Thyroid gland (tissue), 4 donors: ENCODE results near the gene USO1.

Experiments
- CTCF ChIP-seq, 6 experiments: fragments of 200-600 bp in 3 of 6; fragments of 450-650 bp in 3 of 6; sonication (generic) in 3 of 6; IDR thresholded peaks; one replicate each; pipeline ENCODE4 v1.5.1; 2016 to 2019; ENCODE audit warnings: antibody characterized with exemption in 6 of 6, mild to moderate bottlenecking in 2 of 6, inconsistent platforms in 1 of 6, moderate library complexity in 1 of 6
- POLR2A ChIP-seq, 2 donors: fragments of 450-650 bp; IDR thresholded peaks; one replicate each; pipeline ENCODE4 v1.6.1; 2017; ENCODE audit warnings: antibody characterized with exemption in 2 of 2, mild to moderate bottlenecking in 2 of 2, moderate library complexity in 1 of 2

DNA sequence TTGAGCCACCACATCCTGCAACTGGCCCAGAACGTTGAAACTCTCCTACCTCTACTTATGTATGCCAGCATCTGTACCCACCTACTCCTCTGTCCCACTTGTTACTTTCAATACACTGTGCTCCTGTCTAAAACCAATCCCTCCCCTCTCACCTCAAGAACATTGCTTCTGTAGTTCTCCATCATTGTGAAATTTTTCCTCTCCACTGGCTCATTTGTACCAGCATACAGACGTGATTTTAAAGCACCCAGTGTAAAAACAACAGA is 25.5 kb upstream of the USO1 start:
- TF ChIP-seq CTCF (IDR thresholded peaks at IDR 0.05) (no peak), POLR2A (IDR thresholded peaks at IDR 0.05) (no peak)
